ENCODE results near the gene PPIA.

DNA sequence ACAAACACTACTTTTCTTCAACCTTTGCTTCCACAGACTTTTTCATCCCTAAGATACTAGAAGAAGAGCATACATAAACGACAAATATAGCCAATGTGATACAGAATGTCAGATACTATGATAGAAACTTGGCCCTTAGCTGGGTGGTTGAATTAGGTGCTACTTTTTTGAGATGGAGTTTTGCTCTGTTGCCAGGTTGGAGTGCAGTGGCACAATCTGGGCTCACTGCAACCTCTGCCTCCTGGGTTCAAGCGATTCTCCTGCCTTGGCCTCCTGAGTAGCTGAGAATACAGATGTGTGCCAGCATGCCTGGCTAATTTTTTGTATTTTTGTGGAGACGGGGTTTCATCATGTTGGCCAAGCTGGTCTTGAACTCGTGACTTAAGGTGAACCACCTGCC, 3.5 kb downstream of the PPIA start:
- TF ChIP-seq POLR2A (IDR thresholded peaks at IDR 0.05; ENCODE audit: low read depth, low read length): no peak
- TF ChIP-seq POLR2AphosphoS5 (IDR thresholded peaks at IDR 0.05; ENCODE audit: low read depth, low read length): no peak
- no peak for TF ChIP-seq TAF1 (IDR thresholded peaks at IDR 0.05; ENCODE audit: low read depth, low read length)
- TF ChIP-seq POU2F2 (IDR thresholded peaks at IDR 0.05; ENCODE audit: low read depth, low read length): no peak
- TF ChIP-seq PAX5 (IDR thresholded peaks at IDR 0.05; ENCODE audit: insufficient read depth, low read length, severe bottlenecking): no peak
